ENCODE measurements around the gene MAST2.

The MAST2 gene

DNA sequence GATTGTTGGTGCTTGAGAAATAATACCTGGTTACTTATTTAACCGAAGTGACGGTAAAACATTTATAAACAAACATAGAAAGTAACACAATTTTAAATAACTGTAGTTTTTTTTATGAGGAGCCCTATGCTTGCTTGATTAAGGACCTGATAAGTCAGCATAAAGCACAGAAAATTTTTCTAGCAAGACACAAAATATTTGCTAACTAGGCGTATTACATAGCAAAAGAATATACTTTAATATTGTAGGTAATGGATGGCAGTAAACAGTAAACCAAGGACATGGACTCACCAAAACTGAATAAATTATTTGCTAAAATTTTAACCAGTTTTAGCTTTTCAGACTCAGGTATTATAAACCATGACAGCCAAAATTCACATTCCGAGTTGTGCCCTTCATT lies 90.9 kb downstream of the MAST2 start:
- no peaks in the 10 kb centered on the region for H3K4me1 ChIP-seq (ENCODE audit: insufficient read depth, insufficient read length)
- H3K27me3 ChIP-seq (ENCODE audit: insufficient read depth, insufficient read length), result no peaks in the 10 kb centered on the region
- peaks cover 8% of the 10 kb centered on the region for H3K36me3 ChIP-seq (ENCODE audit: insufficient read depth, insufficient read length, low read length)
- no peak for TF ChIP-seq ZNF274 (IDR thresholded peaks at IDR 0.05; ENCODE audit: low read depth, low read length)
- no peak for TF ChIP-seq YY1 (IDR thresholded peaks at IDR 0.05; ENCODE audit: insufficient read depth, insufficient read length)
- no peak for TF ChIP-seq SUZ12 (IDR thresholded peaks at IDR 0.05; ENCODE audit: extremely low read depth, insufficient read depth, insufficient read length)
- H3K9ac ChIP-seq (ENCODE audit: insufficient read length, low read depth), result no peak overlapping the region
- DNase-seq (ENCODE audit: low read depth, low spot score), result no peak
- H3K9me3 ChIP-seq (ENCODE audit: insufficient read depth, low read length), result no peaks in the 10 kb centered on the region
- H3K4me3 ChIP-seq (ENCODE audit: insufficient read length, low read depth), result no peak overlapping the region

DNA sequence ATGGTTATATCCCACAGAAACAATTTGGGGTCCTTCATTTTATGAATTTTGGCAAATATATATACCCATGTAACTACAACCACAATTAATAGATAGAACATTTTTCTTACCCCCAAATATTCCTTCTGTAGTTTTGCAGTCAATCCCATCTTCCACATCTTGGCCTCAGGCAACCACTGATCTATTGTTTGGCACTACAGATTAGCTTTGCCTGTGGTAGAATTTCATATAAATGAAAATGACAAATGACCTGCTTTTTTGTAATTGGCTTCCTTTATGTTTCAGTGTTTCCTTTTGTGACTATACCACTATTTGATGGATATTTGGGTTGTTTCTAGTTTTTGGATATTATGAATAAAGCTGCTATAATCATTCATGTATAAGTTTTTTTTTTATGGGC lies 91.5 kb downstream of the MAST2 start:
- Histone ChIP-seq H3K4me3 (ENCODE audit: insufficient read length, low read depth) (no peak overlapping the region), H3K4me1 (ENCODE audit: insufficient read depth, insufficient read length) (no peaks in the 10 kb centered on the region), H3K27me3 (ENCODE audit: insufficient read depth, insufficient read length) (no peaks in the 10 kb centered on the region), H3K9ac (ENCODE audit: insufficient read length, low read depth) (no peak overlapping the region), H3K36me3 (ENCODE audit: insufficient read depth, insufficient read length, low read length) (peaks cover 8% of the 10 kb centered on the region), H3K9me3 (ENCODE audit: insufficient read depth, low read length) (no peaks in the 10 kb centered on the region)
- DNase-seq (ENCODE audit: low read depth, low spot score), result no peak
- no peak for TF ChIP-seq SUZ12 (IDR thresholded peaks at IDR 0.05; ENCODE audit: extremely low read depth, insufficient read depth, insufficient read length)
- no peak for TF ChIP-seq ZNF274 (IDR thresholded peaks at IDR 0.05; ENCODE audit: low read depth, low read length)
- TF ChIP-seq YY1 (IDR thresholded peaks at IDR 0.05; ENCODE audit: insufficient read depth, insufficient read length), result no peak

GRCh38 chr1:45895406-45895805 lies 92.0 kb downstream of the MAST2 start:
- no peak for DNase-seq (ENCODE audit: low read depth, low spot score)
- TF ChIP-seq ZNF274 (IDR thresholded peaks at IDR 0.05; ENCODE audit: low read depth, low read length), result no peak
- no peak for TF ChIP-seq YY1 (IDR thresholded peaks at IDR 0.05; ENCODE audit: insufficient read depth, insufficient read length)
- no peak for TF ChIP-seq SUZ12 (IDR thresholded peaks at IDR 0.05; ENCODE audit: extremely low read depth, insufficient read depth, insufficient read length)

DNA sequence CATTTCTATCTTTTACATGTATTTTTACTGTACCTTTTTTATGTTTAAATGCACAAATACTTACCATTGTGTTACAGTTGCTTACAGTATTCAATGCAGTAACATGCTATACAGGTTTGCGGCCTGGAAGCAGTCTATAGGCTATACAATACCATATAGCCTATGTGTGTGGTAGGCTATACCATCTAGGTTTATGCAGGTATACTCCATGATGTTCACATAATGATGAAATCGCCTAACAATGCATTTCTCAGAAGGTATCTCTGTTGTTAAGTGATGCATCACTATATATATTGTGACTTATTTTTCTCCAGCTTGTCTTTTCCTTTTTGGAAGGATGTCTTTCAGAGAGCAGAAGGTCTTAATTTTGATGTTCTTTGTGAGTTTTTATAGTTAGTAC lies 103.5 kb downstream of the MAST2 start:
- Histone ChIP-seq H3K9ac (ENCODE audit: insufficient read length, low read depth) (no peak overlapping the region), H3K27me3 (ENCODE audit: insufficient read depth, insufficient read length) (no peaks in the 10 kb centered on the region), H3K9me3 (ENCODE audit: insufficient read depth, low read length) (no peaks in the 10 kb centered on the region), H3K4me3 (ENCODE audit: insufficient read length, low read depth) (no peak overlapping the region), H3K4me1 (ENCODE audit: insufficient read depth, insufficient read length) (peaks cover 4% of the 10 kb centered on the region), H3K36me3 (ENCODE audit: insufficient read depth, insufficient read length, low read length) (peaks cover 6% of the 10 kb centered on the region)
- DNase-seq (ENCODE audit: low read depth, low spot score), result no peak
- no peak for TF ChIP-seq YY1 (IDR thresholded peaks at IDR 0.05; ENCODE audit: insufficient read depth, insufficient read length)
- TF ChIP-seq ZNF274 (IDR thresholded peaks at IDR 0.05; ENCODE audit: low read depth, low read length), result no peak
- no peak for TF ChIP-seq SUZ12 (IDR thresholded peaks at IDR 0.05; ENCODE audit: extremely low read depth, insufficient read depth, insufficient read length)

More at GRCh38 chr1:45895406-45895805, 92.0 kb downstream of the MAST2 start:
- Histone ChIP-seq H3K4me1 (ENCODE audit: insufficient read depth, insufficient read length) (no peaks in the 10 kb centered on the region), H3K4me3 (ENCODE audit: insufficient read length, low read depth) (no peak overlapping the region), H3K9ac (ENCODE audit: insufficient read length, low read depth) (no peak overlapping the region), H3K36me3 (ENCODE audit: insufficient read depth, insufficient read length, low read length) (peaks cover 6% of the 10 kb centered on the region), H3K27me3 (ENCODE audit: insufficient read depth, insufficient read length) (no peaks in the 10 kb centered on the region), H3K9me3 (ENCODE audit: insufficient read depth, low read length) (no peaks in the 10 kb centered on the region)

DNA sequence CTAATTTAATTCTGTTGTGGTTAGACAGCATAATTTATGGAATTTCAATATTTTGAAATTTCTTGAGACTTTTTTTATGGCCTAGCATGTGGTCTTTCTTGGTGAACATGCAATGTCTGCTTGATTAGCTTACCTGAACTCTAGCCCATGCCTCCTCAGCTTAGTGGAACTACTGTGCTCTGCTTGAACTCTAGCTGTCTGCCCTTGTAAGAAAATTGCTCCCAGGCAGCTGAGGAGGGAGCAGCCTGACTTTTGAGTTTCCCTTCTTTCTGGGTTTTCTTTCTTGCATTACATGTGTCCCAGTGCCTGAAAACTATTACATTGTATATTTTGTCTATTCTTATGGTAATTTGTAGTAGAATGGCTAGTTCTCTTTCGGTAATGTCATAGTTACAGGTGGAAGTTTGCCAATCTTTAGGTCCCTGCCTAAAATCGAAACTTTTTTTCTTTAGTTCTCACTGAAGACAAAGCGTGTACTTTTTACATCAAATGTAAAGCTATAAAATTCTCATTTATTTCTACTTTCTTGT lies 105.3 kb downstream of the MAST2 start:
- H3K36me3 ChIP-seq (ENCODE audit: insufficient read depth, insufficient read length, low read length), result peaks cover 6% of the 10 kb centered on the region
- TF ChIP-seq YY1 (IDR thresholded peaks at IDR 0.05; ENCODE audit: insufficient read depth, insufficient read length) (no peak), ZNF274 (IDR thresholded peaks at IDR 0.05; ENCODE audit: low read depth, low read length) (no peak), SUZ12 (IDR thresholded peaks at IDR 0.05; ENCODE audit: extremely low read depth, insufficient read depth, insufficient read length) (no peak)
- peaks cover 4% of the 10 kb centered on the region for H3K4me1 ChIP-seq (ENCODE audit: insufficient read depth, insufficient read length)
- H3K9ac ChIP-seq (ENCODE audit: insufficient read length, low read depth), result no peak overlapping the region
- no peak overlapping the region for H3K4me3 ChIP-seq (ENCODE audit: insufficient read length, low read depth)
- DNase-seq (ENCODE audit: low read depth, low spot score), result no peak
- no peaks in the 10 kb centered on the region for H3K27me3 ChIP-seq (ENCODE audit: insufficient read depth, insufficient read length)
- no peaks in the 10 kb centered on the region for H3K9me3 ChIP-seq (ENCODE audit: insufficient read depth, low read length)

- no peak for TF ChIP-seq YY1 (IDR thresholded peaks at IDR 0.05; ENCODE audit: insufficient read depth, insufficient read length)
- no peak for TF ChIP-seq ZNF274 (IDR thresholded peaks at IDR 0.05; ENCODE audit: low read depth, low read length)
- TF ChIP-seq SUZ12 (IDR thresholded peaks at IDR 0.05; ENCODE audit: extremely low read depth, insufficient read depth, insufficient read length), result no peak
Measured at GRCh38 chr1:45911634-45912033, 108.2 kb downstream of the MAST2 start.

DNA sequence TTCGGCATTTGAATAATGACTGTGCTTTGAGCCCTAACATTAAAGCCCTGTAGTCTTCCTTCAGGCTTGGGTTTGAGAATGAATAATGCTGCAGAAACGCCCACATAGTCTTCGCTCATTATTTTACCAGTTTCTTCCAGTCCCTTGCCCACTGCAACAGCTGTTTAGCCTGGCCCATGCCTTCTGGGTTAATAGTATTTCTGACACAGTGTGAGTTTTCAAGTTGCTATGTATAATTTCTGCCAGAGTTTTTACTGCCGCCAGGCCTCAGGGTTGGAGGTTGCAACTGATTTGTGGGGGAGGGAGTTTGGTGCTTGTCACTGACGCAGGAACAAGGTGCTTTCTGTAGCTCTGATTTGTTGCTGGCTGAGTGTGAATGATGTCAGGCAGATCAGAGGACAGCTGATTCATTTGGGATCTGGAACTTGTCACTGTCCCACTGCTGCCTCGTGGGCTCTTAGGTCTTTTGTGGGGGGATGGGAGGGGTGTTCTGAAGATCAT lies 109.8 kb downstream of the MAST2 start:
- Histone ChIP-seq H3K9ac (ENCODE audit: insufficient read length, low read depth) (no peak overlapping the region), H3K4me3 (ENCODE audit: insufficient read length, low read depth) (no peak overlapping the region), H3K36me3 (ENCODE audit: insufficient read depth, insufficient read length, low read length) (peaks cover 18% of the 10 kb centered on the region), H3K9me3 (ENCODE audit: insufficient read depth, low read length) (no peaks in the 10 kb centered on the region), H3K4me1 (ENCODE audit: insufficient read depth, insufficient read length) (peaks cover 4% of the 10 kb centered on the region), H3K27me3 (ENCODE audit: insufficient read depth, insufficient read length) (no peaks in the 10 kb centered on the region)
- DNase-seq (ENCODE audit: low read depth, low spot score), result no peak
- TF ChIP-seq SUZ12 (IDR thresholded peaks at IDR 0.05; ENCODE audit: extremely low read depth, insufficient read depth, insufficient read length), result no peak
- no peak for TF ChIP-seq YY1 (IDR thresholded peaks at IDR 0.05; ENCODE audit: insufficient read depth, insufficient read length)
- TF ChIP-seq ZNF274 (IDR thresholded peaks at IDR 0.05; ENCODE audit: low read depth, low read length), result no peak

More at GRCh38 chr1:45911634-45912033, 108.2 kb downstream of the MAST2 start:
- no peaks in the 10 kb centered on the region for H3K9me3 ChIP-seq (ENCODE audit: insufficient read depth, low read length)
- peaks cover 4% of the 10 kb centered on the region for H3K4me1 ChIP-seq (ENCODE audit: insufficient read depth, insufficient read length)
- no peaks in the 10 kb centered on the region for H3K27me3 ChIP-seq (ENCODE audit: insufficient read depth, insufficient read length)
- no peak for DNase-seq (ENCODE audit: low read depth, low spot score)
- no peak overlapping the region for H3K4me3 ChIP-seq (ENCODE audit: insufficient read length, low read depth)
- H3K9ac ChIP-seq (ENCODE audit: insufficient read length, low read depth), result no peak overlapping the region
- peaks cover 6% of the 10 kb centered on the region for H3K36me3 ChIP-seq (ENCODE audit: insufficient read depth, insufficient read length, low read length)

All from NT2/D1 (cell line).